Measurements from ENCODE around the gene CRTAP.

- TF ChIP-seq CTCF (IDR thresholded peaks at IDR 0.05) (no peak), POLR2A (IDR thresholded peaks at IDR 0.05) (no peak)
Observed at GRCh38 chr3:33105341-33105948, 8.4 kb upstream of the CRTAP start.

Measured in testis (tissue), 2 donors.